ENCODE measurements around the gene KRTAP17-1.
"Not testable (repeated sequence)": the region's sequence is repeated elsewhere in the genome, so short reads cannot be mapped to it uniquely, and the experiment has no call there.

Gene KRTAP17-1

GRCh38 chr17:41315204-41315794, at the start of gene KRTAP17-1:
TSS of gene KRTAP17-1 (minus strand) at chr17:41315710. CDS start at chr17:41315650, 60 bp downstream.
- Histone ChIP-seq H3K9ac (ENCODE audit: low read depth, low read length) (no peak within 1 kb of the TSS), H3K9me3 (ENCODE audit: control insufficient read depth, insufficient read depth, low read length) (no peaks in the 10 kb centered on the region), H3K36me3 (ENCODE audit: insufficient read depth, low read length) (no peaks in the 10 kb centered on the region), H3K4me1 (ENCODE audit: insufficient read depth, low read length) (no peaks in the 10 kb centered on the region)

- no peaks in the 10 kb centered on the region for H3K9me3 ChIP-seq (ENCODE audit: control insufficient read depth, insufficient read depth, low read length)
- no peaks in the 10 kb centered on the region for H3K36me3 ChIP-seq (ENCODE audit: insufficient read depth, low read length)
- no peaks in the 10 kb centered on the region for H3K4me1 ChIP-seq (ENCODE audit: insufficient read depth, low read length)
- H3K9ac ChIP-seq (ENCODE audit: low read depth, low read length): no peak overlapping the region
Measured at GRCh38 chr17:41363881-41364280, 48.4 kb upstream of the KRTAP17-1 start.

- no peaks in the 10 kb centered on the region for H3K36me3 ChIP-seq (ENCODE audit: insufficient read depth, low read length)
- H3K4me1 ChIP-seq (ENCODE audit: insufficient read depth, low read length): no peaks in the 10 kb centered on the region
- no peaks in the 10 kb centered on the region for H3K9me3 ChIP-seq (ENCODE audit: control insufficient read depth, insufficient read depth, low read length)
- no peak overlapping the region for H3K9ac ChIP-seq (ENCODE audit: low read depth, low read length)
Measured at GRCh38 chr17:41360296-41360995, 44.9 kb upstream of the KRTAP17-1 start.

GRCh38 chr17:41354536-41354935, 39.0 kb upstream of the KRTAP17-1 start:
- no peaks in the 10 kb centered on the region for H3K4me1 ChIP-seq (ENCODE audit: insufficient read depth, low read length)
- no peak overlapping the region for H3K9ac ChIP-seq (ENCODE audit: low read depth, low read length)
- H3K36me3 ChIP-seq (ENCODE audit: insufficient read depth, low read length): no peaks in the 10 kb centered on the region
- no peaks in the 10 kb centered on the region for H3K9me3 ChIP-seq (ENCODE audit: control insufficient read depth, insufficient read depth, low read length)

- Histone ChIP-seq H3K4me1 (ENCODE audit: insufficient read depth, low read length) (no peaks in the 10 kb centered on the region), H3K36me3 (ENCODE audit: insufficient read depth, low read length) (no peaks in the 10 kb centered on the region), H3K9ac (ENCODE audit: low read depth, low read length) (no peak overlapping the region), H3K9me3 (ENCODE audit: control insufficient read depth, insufficient read depth, low read length) (no peaks in the 10 kb centered on the region)
Measured at GRCh38 chr17:41352597-41353366, 37.3 kb upstream of the KRTAP17-1 start.

- no peaks in the 10 kb centered on the region for H3K4me1 ChIP-seq (ENCODE audit: insufficient read depth, low read length)
- no peak overlapping the region for H3K9ac ChIP-seq (ENCODE audit: low read depth, low read length)
- no peaks in the 10 kb centered on the region for H3K9me3 ChIP-seq (ENCODE audit: control insufficient read depth, insufficient read depth, low read length)
- no peaks in the 10 kb centered on the region for H3K36me3 ChIP-seq (ENCODE audit: insufficient read depth, low read length)
Measured at GRCh38 chr17:41351177-41351576, 35.7 kb upstream of the KRTAP17-1 start.

- H3K9ac ChIP-seq (ENCODE audit: low read depth, low read length); H3K36me3 ChIP-seq (ENCODE audit: insufficient read depth, low read length): not testable (repeated sequence)
Measured at GRCh38 chr17:41350381-41350878, 34.9 kb upstream of the KRTAP17-1 start, which contains the start of gene KRT33A. TSS of gene KRT33A (minus strand) at chr17:41350828. CDS start at chr17:41350767, 61 bp downstream.

GRCh38 chr17:41347869-41348760, 32.6 kb upstream of the KRTAP17-1 start:
- Histone ChIP-seq H3K9ac (ENCODE audit: low read depth, low read length) (no peak overlapping the region), H3K9me3 (ENCODE audit: control insufficient read depth, insufficient read depth, low read length) (no peaks in the 10 kb centered on the region), H3K4me1 (ENCODE audit: insufficient read depth, low read length) (no peaks in the 10 kb centered on the region), H3K36me3 (ENCODE audit: insufficient read depth, low read length) (no peaks in the 10 kb centered on the region)

More at GRCh38 chr17:41350381-41350878, 34.9 kb upstream of the KRTAP17-1 start, which contains the start of gene KRT33A:
- H3K9me3 ChIP-seq (ENCODE audit: control insufficient read depth, insufficient read depth, low read length); H3K4me1 ChIP-seq (ENCODE audit: insufficient read depth, low read length): not testable (repeated sequence)

- H3K36me3 ChIP-seq (ENCODE audit: insufficient read depth, low read length); H3K4me1 ChIP-seq (ENCODE audit: insufficient read depth, low read length); H3K9me3 ChIP-seq (ENCODE audit: control insufficient read depth, insufficient read depth, low read length); H3K9ac ChIP-seq (ENCODE audit: low read depth, low read length): not testable (repeated sequence)
Measured at GRCh38 chr17:41346421-41346820, 30.9 kb upstream of the KRTAP17-1 start.

GRCh38 chr17:41345992-41346391, 30.5 kb upstream of the KRTAP17-1 start:
- Histone ChIP-seq H3K36me3 (ENCODE audit: insufficient read depth, low read length) (no peaks in the 10 kb centered on the region), H3K4me1 (ENCODE audit: insufficient read depth, low read length) (no peaks in the 10 kb centered on the region), H3K9me3 (ENCODE audit: control insufficient read depth, insufficient read depth, low read length) (no peaks in the 10 kb centered on the region), H3K9ac (ENCODE audit: low read depth, low read length) (no peak overlapping the region)

- no peak overlapping the region for H3K9ac ChIP-seq (ENCODE audit: low read depth, low read length)
- no peaks in the 10 kb centered on the region for H3K4me1 ChIP-seq (ENCODE audit: insufficient read depth, low read length)
- H3K9me3 ChIP-seq (ENCODE audit: control insufficient read depth, insufficient read depth, low read length): no peaks in the 10 kb centered on the region
- H3K36me3 ChIP-seq (ENCODE audit: insufficient read depth, low read length): no peaks in the 10 kb centered on the region
Measured at GRCh38 chr17:41343029-41343428, 27.5 kb upstream of the KRTAP17-1 start.

GRCh38 chr17:41340934-41341861, 25.7 kb upstream of the KRTAP17-1 start:
- Histone ChIP-seq H3K9ac (ENCODE audit: low read depth, low read length) (no peak overlapping the region), H3K4me1 (ENCODE audit: insufficient read depth, low read length) (no peaks in the 10 kb centered on the region), H3K9me3 (ENCODE audit: control insufficient read depth, insufficient read depth, low read length) (no peaks in the 10 kb centered on the region), H3K36me3 (ENCODE audit: insufficient read depth, low read length) (no peaks in the 10 kb centered on the region)

- no peak overlapping the region for H3K9ac ChIP-seq (ENCODE audit: low read depth, low read length)
- no peaks in the 10 kb centered on the region for H3K4me1 ChIP-seq (ENCODE audit: insufficient read depth, low read length)
- H3K36me3 ChIP-seq (ENCODE audit: insufficient read depth, low read length): no peaks in the 10 kb centered on the region
- H3K9me3 ChIP-seq (ENCODE audit: control insufficient read depth, insufficient read depth, low read length): no peaks in the 10 kb centered on the region
Measured at GRCh38 chr17:41340494-41340893, 25.0 kb upstream of the KRTAP17-1 start.

All from ES-I3 (cell line).